Type B pancreatic cell (in vitro differentiated cells): ENCODE results near the gene EREG. TPM values are rescaled to one million over a fixed set of nuclear protein-coding genes. Genes with fewer than 3 reads are reported as not detected.

Source experiments
- DNase-seq: peaks from one replicate; pipeline ENCODE4 v3.0.0; 2021; ENCODE audit warnings: mixed read lengths; ENCODE audit not compliant: unreplicated experiment; ENCODE audit errors: extremely low spot score
- H3K27ac Mint-ChIP-seq: 2 replicates; pipeline ENCODE4 v1.8.0; 2021; ENCODE audit warnings: mild to moderate bottlenecking, mixed read lengths
- H3K27me3 Mint-ChIP-seq: 2 replicates; pipeline ENCODE4 v1.8.0; 2021; ENCODE audit warnings: mixed read lengths
- H3K36me3 Mint-ChIP-seq: 2 replicates; pipeline ENCODE4 v1.8.0; 2021; ENCODE audit warnings: mixed read lengths
- H3K4me1 Mint-ChIP-seq: one replicate; pipeline ENCODE4 v1.8.0; 2021; ENCODE audit warnings: mixed read lengths; ENCODE audit not compliant: unreplicated experiment
- H3K4me3 Mint-ChIP-seq: 2 replicates; pipeline ENCODE4 v1.8.0; 2021; ENCODE audit warnings: mild to moderate bottlenecking, mixed read lengths
- H3K9me3 Mint-ChIP-seq: 2 replicates; pipeline ENCODE4 v1.8.0; 2021; ENCODE audit warnings: mixed read lengths
- total RNA-seq: library from RNA; stranded (reverse); gene quantifications from 2 replicates; pipeline ENCODE4 v1.2.1, GENCODE V29; 2021; ENCODE audit warnings: low replicate concordance
- TF ChIP-seq, protein P1 (sequence below): fragments of 200-600 bp; sonication (generic); conservative IDR thresholded peaks from 2 replicates; pipeline ENCODE4 v1.5.0; 2021; ENCODE audit warnings: antibody characterized with exemption, mild to moderate bottlenecking

EREG gene
- total RNA-seq, 1 donor from 2014 or later, result 3.1 TPM

DNA sequence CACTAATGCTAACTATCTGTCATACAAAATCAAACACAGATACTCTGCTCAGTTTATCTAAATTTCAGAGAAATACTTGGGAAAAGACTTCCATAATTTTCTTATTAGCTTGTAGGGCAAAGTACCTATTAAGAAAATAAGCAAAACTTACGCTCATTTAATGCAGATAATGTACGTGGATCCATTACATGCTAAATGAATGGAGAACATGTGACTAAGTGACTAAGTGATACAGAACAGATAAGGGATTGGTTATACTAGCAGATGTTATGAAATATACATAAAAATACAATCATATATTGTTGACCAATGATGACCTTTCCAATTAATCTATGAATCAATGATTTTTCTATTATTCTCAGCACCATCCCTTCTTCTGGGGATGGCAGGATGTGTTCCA lies 25.7 kb downstream of the EREG start:
- TF ChIP-seq, protein P1, sequence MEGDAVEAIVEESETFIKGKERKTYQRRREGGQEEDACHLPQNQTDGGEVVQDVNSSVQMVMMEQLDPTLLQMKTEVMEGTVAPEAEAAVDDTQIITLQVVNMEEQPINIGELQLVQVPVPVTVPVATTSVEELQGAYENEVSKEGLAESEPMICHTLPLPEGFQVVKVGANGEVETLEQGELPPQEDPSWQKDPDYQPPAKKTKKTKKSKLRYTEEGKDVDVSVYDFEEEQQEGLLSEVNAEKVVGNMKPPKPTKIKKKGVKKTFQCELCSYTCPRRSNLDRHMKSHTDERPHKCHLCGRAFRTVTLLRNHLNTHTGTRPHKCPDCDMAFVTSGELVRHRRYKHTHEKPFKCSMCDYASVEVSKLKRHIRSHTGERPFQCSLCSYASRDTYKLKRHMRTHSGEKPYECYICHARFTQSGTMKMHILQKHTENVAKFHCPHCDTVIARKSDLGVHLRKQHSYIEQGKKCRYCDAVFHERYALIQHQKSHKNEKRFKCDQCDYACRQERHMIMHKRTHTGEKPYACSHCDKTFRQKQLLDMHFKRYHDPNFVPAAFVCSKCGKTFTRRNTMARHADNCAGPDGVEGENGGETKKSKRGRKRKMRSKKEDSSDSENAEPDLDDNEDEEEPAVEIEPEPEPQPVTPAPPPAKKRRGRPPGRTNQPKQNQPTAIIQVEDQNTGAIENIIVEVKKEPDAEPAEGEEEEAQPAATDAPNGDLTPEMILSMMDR, result no peak
- Mint-ChIP-seq H3K27me3 (peaks cover 5% of the 10 kb centered on the region), H3K36me3 (no peaks in the 10 kb centered on the region)

DNA sequence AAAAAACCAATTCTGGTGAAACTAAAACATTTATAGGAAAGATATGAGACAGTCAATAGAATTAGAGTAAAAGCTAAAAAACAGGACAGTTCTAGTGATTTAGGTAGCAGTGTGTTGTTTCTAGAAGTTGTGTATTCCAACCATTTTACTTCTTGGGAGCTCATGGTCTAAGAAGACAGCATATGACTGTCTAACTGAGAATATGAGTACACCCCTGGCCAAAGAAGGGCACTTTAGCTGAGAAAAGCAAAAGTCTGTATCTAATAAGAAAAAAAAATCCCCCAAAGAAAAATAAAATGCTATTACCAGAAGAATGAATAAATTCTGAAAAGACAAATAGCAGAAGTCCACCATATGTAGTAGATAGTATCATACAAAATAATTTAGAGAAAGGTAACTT lies 26.4 kb downstream of the EREG start:
- Mint-ChIP-seq H3K27me3 (peaks cover 5% of the 10 kb centered on the region), H3K27ac (no peak overlapping the region), H3K36me3 (no peaks in the 10 kb centered on the region), H3K4me1 (no peaks in the 10 kb centered on the region), H3K4me3 (no peak overlapping the region), H3K9me3 (no peaks in the 10 kb centered on the region)
- TF ChIP-seq, protein P1, result no peak
- no peak for DNase-seq

More for the DNA sequence above, 25.7 kb downstream of the EREG start:
- no peak overlapping the region for H3K27ac Mint-ChIP-seq
- DNase-seq, result no peak
- no peak overlapping the region for H3K4me3 Mint-ChIP-seq
- H3K9me3 Mint-ChIP-seq, result no peaks in the 10 kb centered on the region
- H3K4me1 Mint-ChIP-seq, result no peaks in the 10 kb centered on the region

DNA sequence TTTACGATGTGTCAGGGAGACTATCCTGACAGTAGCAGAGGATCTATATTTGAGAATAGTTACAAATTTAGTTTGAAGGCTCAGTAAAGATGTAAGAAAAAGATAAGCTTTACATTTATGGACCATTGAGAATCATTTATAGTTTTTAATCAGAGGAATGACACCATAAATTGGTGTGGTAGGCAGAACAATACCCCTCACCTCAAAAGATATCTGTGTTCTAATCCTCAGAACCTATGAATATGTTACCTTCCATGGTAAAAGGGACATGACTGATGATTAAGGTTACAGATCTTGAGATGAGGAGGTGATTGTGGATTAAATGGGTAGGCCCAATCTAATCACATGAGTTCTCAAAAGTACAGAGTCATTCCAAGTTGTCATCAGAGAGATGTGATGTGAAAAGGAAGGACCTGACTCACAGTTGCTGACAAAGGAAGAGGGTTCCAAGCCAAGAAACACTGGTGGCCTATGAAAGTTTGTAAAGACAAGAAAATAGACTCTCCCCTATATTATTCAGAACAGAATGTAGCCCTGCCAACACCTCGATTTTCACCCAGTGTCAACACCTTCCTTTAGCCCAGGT lies 27.0 kb downstream of the EREG start:
- TF ChIP-seq, protein P1, result no peak
- Mint-ChIP-seq H3K27ac (no peak overlapping the region), H3K4me3 (no peak overlapping the region), H3K4me1 (no peaks in the 10 kb centered on the region), H3K9me3 (no peaks in the 10 kb centered on the region), H3K36me3 (no peaks in the 10 kb centered on the region), H3K27me3 (peaks cover 5% of the 10 kb centered on the region)
- DNase-seq, result no peak

DNA sequence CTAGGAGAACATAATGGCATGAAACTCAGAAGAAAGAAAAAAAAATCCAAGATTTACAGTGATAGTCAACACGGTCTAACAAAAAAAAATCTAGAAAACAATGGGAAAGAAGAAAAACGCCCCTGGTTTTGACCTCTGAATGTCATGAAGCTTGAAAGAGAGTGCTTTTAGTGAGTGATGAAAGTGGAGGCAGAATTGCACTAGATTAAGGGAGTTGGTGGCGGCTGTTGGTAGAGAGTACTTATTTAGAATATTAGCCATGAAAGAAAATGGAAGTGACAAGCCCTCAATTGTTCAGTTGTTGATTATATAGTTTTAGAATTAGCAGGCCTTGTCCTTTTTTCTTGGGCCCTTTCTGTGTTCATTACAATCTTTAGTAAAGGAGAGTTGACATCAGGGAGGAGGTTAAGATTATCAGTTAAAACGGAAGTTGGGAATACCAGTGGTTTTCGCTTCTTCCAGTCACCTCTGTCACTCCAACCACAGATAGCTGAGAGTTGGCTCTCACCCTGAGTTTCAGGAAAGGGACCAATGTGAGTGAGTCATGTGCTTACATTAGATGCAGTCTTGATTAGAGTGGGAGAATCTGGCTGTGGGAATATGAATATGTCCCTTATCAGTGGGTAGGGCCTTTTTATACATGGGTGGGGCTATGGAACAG lies 29.7 kb downstream of the EREG start:
- H3K27me3 Mint-ChIP-seq, result peaks cover 5% of the 10 kb centered on the region
- no peak overlapping the region for H3K27ac Mint-ChIP-seq
- H3K4me1 Mint-ChIP-seq, result no peaks in the 10 kb centered on the region
- TF ChIP-seq, protein P1, result no peak
- no peaks in the 10 kb centered on the region for H3K9me3 Mint-ChIP-seq
- no peak overlapping the region for H3K4me3 Mint-ChIP-seq
- no peak for DNase-seq
- H3K36me3 Mint-ChIP-seq, result no peaks in the 10 kb centered on the region

DNA sequence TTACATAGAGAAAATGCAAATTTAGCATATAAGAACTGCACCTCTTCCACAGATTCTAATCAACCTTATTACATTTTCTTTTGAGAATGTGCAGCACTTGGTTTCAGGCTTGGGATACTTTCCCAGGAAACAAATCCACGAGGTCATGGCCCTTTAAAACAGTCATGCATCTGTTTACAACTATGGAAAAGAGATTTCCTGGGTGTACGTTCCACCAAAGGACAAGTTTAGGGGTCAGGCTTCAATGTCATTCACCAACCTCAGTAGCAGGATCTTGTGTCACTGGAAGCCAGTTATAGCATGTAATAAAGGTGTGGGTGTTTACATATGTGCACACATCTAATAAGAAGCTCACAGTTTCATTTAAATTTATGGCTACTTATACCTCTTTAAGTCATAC lies 30.7 kb downstream of the EREG start:
- H3K27me3 Mint-ChIP-seq, result no peaks in the 10 kb centered on the region
- H3K9me3 Mint-ChIP-seq, result no peaks in the 10 kb centered on the region
- H3K36me3 Mint-ChIP-seq, result no peaks in the 10 kb centered on the region
- TF ChIP-seq, protein P1, result no peak
- no peak overlapping the region for H3K4me3 Mint-ChIP-seq
- H3K4me1 Mint-ChIP-seq, result no peaks in the 10 kb centered on the region
- no peak overlapping the region for H3K27ac Mint-ChIP-seq
- no peak for DNase-seq
